Panc1 (cell line): ENCODE data around the gene TRDN. TPM values are rescaled to one million over a fixed set of nuclear protein-coding genes. Genes with fewer than 3 reads are reported as not detected.

Experiments
- ATAC-seq: fragments of 200-7000 bp; cut with Tn5 transposase; 2 replicates; pipeline ENCODE4 v1.9.1; 2020; ENCODE audit warnings: mild to moderate bottlenecking, moderate library complexity
- BruUV-seq: library from RNA; stranded (reverse); fragments of 400-500 nt; replicated peaks from 2 replicates; lab custom pipeline; 2021; lab: Mats Ljungman, UMichigan
- CTCF ChIA-PET: fragments of 300-600 bp; sonication (Branson Sonifier 250); formaldehyde crosslinking; loops from one replicate; lab custom pipeline; 2022; ENCODE audit warnings: antibody characterized with exemption; lab: Charles Lee
- POLR2A ChIA-PET: fragments of 300-600 bp; sonication (Branson Sonifier 250); formaldehyde crosslinking; loops from one replicate; lab custom pipeline; 2022; ENCODE audit warnings: antibody characterized with exemption; lab: Charles Lee
- DNase-seq: peaks from one replicate; pipeline ENCODE4 v3.0.0-alpha.2; 2010; ENCODE audit warnings: low read depth, low spot score
- H3K27ac ChIP-seq: 2 replicates; pipeline ENCODE4 v1.5.1; 2011; ENCODE audit warnings: mild to moderate bottlenecking, low read length, inconsistent platforms
- H3K27me3 ChIP-seq: fragments of 200-500 bp; sonication (Bioruptor generic); 2 replicates; pipeline ENCODE4 v1.6.0; 2014; ENCODE audit warnings: low read length, inconsistent platforms; ENCODE audit not compliant: control insufficient read depth, insufficient read depth
- H3K36me3 ChIP-seq: fragments of 200-500 bp; sonication (Bioruptor generic); 2 replicates; pipeline ENCODE4 v1.5.1; 2014; ENCODE audit warnings: inconsistent platforms, mild to moderate bottlenecking, low read length, moderate library complexity; ENCODE audit not compliant: control insufficient read depth, insufficient read depth
- H3K4me1 ChIP-seq: 2 replicates; pipeline ENCODE4 v1.5.1; 2011; ENCODE audit warnings: inconsistent platforms, mild to moderate bottlenecking, low read length, moderate library complexity; ENCODE audit not compliant: control insufficient read depth, insufficient read depth
- H3K4me3 ChIP-seq, 2 experiments: 2 replicates each; pipeline ENCODE4 v1.5.1; 2011 to 2012; ENCODE audit warnings: low read depth in 2 of 2, low read length in 2 of 2, mild to moderate bottlenecking in 2 of 2, inconsistent platforms in 1 of 2, moderate library complexity in 1 of 2
- H3K9me3 ChIP-seq: fragments of 200-500 bp; sonication (Bioruptor generic); 2 replicates; pipeline ENCODE4 v1.5.1; 2014; ENCODE audit warnings: low read depth, mild to moderate bottlenecking, inconsistent platforms, low read length, moderate library complexity; ENCODE audit not compliant: control insufficient read depth, insufficient read depth
- POLR2AphosphoS5 ChIP-seq: IDR thresholded peaks from 2 replicates; pipeline ENCODE4 v1.6.1; 2012; ENCODE audit warnings: mild to moderate bottlenecking, low read depth, low read length, moderate library complexity
- REST ChIP-seq, 2 experiments: IDR thresholded peaks; 2 replicates each; pipeline ENCODE4 v1.6.1; 2011 to 2012; ENCODE audit warnings: low read depth in 2 of 2, control low read depth in 1 of 2, low read length in 1 of 2, mild to moderate bottlenecking in 1 of 2, moderate library complexity in 1 of 2; ENCODE audit not compliant: insufficient read depth in 1 of 2
- SIN3A ChIP-seq: IDR thresholded peaks from 2 replicates; pipeline ENCODE4 v1.6.1; 2012; ENCODE audit warnings: low read depth, mild to moderate bottlenecking, low read length, moderate library complexity, borderline replicate concordance; ENCODE audit not compliant: insufficient read depth
- TCF7L2 ChIP-seq: IDR thresholded peaks from 2 replicates; pipeline ENCODE4 v1.6.1; 2011; ENCODE audit warnings: mild to moderate bottlenecking, low read depth, low read length, inconsistent platforms
- in situ Hi-C: cut with HindIII; loops from 2 replicates; pipeline ENCODE4 v1.10.0; 2016; ENCODE audit warnings: low sequenced_read_pairs, low pct_unique_long_range_greater_than_20kb
- intact Hi-C: fragments of 100-400 bp; cut with micrococcal nuclease; formaldehyde crosslinking; loops from one replicate; pipeline ENCODE4 v1.10.0; 2022; ENCODE audit not compliant: unreplicated experiment
- total RNA-seq: library from RNA; stranded (reverse); gene quantifications from one replicate; pipeline ENCODE4 v1.2.1, GENCODE V29; 2021; ENCODE audit not compliant: unreplicated experiment
- TF ChIP-seq, protein P1 (sequence below): fragments of 450-650 bp; IDR thresholded peaks from 2 replicates; pipeline ENCODE4 v1.5.1; 2017; ENCODE audit warnings: mild to moderate bottlenecking

TRDN gene
- total RNA-seq, 1 experiment from 2014 or later, result not detected

DNA sequence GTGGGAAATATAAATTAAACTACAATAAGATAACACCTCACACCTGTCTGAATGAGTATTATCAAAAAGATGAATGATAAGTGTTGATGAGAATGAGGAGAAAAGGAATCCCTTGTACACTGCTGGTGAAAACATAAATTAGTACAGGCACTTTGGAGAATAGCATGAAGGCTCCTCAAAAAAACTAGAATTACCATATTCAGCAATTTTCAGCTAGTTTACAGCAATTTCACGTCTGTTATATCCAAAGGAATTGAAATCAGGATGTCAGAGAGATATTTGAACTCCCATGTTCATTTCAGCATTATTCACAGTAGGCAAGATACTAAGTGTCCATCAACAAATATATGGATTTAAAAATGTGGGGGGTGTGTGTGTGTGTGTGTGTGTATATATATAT, 348.1 kb downstream of the TRDN start:
- Histone ChIP-seq H3K4me1 (no peaks in the 10 kb centered on the region), H3K27ac (no peak overlapping the region), H3K27me3 (no peaks in the 10 kb centered on the region), H3K9me3 (no peaks in the 10 kb centered on the region), H3K4me3 (no peak overlapping the region), H3K36me3 (no peaks in the 10 kb centered on the region)
- BruUV-seq, result no TSS peak
- DNase-seq, result no peak
- no peak for ATAC-seq
- ChIA-PET CTCF (no interaction called here), POLR2A (no interaction called here)
- in situ Hi-C loops, result no loop called here
- intact Hi-C loops, result no loop called here
- no peak for TF ChIP-seq REST (IDR thresholded peaks at IDR 0.05; ENCODE audit: insufficient read depth in 1 of 2, low read depth in 2 of 2, low read length in 1 of 2)
- no peak for TF ChIP-seq POLR2AphosphoS5
- no peak for TF ChIP-seq TCF7L2
- TF ChIP-seq, protein P1, sequence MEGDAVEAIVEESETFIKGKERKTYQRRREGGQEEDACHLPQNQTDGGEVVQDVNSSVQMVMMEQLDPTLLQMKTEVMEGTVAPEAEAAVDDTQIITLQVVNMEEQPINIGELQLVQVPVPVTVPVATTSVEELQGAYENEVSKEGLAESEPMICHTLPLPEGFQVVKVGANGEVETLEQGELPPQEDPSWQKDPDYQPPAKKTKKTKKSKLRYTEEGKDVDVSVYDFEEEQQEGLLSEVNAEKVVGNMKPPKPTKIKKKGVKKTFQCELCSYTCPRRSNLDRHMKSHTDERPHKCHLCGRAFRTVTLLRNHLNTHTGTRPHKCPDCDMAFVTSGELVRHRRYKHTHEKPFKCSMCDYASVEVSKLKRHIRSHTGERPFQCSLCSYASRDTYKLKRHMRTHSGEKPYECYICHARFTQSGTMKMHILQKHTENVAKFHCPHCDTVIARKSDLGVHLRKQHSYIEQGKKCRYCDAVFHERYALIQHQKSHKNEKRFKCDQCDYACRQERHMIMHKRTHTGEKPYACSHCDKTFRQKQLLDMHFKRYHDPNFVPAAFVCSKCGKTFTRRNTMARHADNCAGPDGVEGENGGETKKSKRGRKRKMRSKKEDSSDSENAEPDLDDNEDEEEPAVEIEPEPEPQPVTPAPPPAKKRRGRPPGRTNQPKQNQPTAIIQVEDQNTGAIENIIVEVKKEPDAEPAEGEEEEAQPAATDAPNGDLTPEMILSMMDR, result no peak
- TF ChIP-seq SIN3A, result no peak

- Histone ChIP-seq H3K4me3 (no peak overlapping the region), H3K4me1 (no peaks in the 10 kb centered on the region), H3K36me3 (no peaks in the 10 kb centered on the region), H3K9me3 (no peaks in the 10 kb centered on the region), H3K27ac (no peak overlapping the region), H3K27me3 (no peaks in the 10 kb centered on the region; the same call in 1 of the 2 replicates)
- ATAC-seq (no peak), DNase-seq (no peak)
- ChIA-PET CTCF (no interaction called here), POLR2A (no interaction called here)
- TF ChIP-seq TCF7L2, result no peak
- TF ChIP-seq, protein P1, result no peak
- no peak for TF ChIP-seq SIN3A
- no peak for TF ChIP-seq POLR2AphosphoS5
- TF ChIP-seq REST (IDR thresholded peaks at IDR 0.05; ENCODE audit: insufficient read depth in 1 of 2, low read depth in 2 of 2, low read length in 1 of 2), result no peak
- in situ Hi-C loops, result no loop called here
- intact Hi-C loops, result no loop called here
- no TSS peak for BruUV-seq
Measured at GRCh38 chr6:123276546-123276980, 360.2 kb downstream of the TRDN start.
